NOMO-1 treated with dmso at 0.1 percent for 144 hours (cell line): ENCODE data around the gene RAP1GAP2.

Source experiments
- DNase-seq: peaks from one replicate; lab custom pipeline; 2025; ENCODE audit not compliant: unreplicated experiment; lab: John Stamatoyannopoulos, UW

The RAP1GAP2 gene

DNA sequence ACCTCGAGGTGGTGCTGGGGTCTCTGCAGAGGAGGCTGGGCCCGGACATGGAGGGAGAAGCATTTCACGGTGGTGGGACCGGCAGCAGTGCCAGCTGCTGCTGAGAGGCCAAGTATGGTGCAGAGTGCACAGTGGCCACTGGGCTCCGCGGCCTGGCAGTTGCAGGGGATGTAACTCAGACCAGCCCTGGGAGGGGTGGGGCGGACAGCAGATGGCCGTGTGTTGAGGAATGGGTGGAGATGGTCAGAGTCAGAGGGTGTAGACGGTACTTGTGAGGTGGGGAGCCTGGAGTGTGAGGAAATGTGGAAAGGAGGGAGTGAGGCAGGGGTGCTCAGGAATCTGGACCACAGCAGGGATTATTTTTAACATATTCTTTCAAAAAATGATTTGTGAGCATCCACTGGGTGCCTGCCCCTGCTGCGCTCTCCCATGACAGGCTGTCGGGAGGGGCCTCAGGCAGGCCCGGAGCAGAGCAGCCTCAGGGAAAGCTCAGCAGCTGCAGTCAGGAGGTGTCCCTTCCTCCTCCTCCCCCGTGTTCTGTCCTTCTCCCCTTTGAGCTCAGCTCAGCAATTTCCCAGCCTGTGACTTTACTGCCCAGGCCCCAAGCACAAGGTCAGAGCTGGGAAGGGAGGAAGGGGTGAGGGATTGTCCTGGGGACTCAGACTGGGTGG lies 113.1 kb downstream of the RAP1GAP2 start:
- DNase-seq: no peak

DNA sequence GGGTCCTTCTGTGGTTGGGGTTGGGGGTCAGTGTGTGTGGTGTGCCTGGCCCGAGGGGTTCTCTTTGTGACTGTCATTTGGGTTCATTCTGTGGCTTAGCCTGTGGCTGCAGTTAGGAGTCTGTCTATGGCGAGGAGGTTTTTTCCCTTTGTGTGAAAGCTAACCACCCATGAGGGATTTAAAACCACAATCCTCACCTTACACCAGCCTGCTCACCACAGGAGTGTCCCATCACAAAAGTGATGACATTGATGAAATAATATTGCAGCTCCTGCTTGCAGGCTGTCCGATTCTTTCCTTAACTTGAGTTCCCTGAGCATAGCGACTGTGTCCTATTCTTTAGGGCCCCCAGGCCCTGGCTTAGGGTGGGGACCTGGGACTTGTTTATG lies 113.6 kb downstream of the RAP1GAP2 start:
- no peak for DNase-seq

DNA sequence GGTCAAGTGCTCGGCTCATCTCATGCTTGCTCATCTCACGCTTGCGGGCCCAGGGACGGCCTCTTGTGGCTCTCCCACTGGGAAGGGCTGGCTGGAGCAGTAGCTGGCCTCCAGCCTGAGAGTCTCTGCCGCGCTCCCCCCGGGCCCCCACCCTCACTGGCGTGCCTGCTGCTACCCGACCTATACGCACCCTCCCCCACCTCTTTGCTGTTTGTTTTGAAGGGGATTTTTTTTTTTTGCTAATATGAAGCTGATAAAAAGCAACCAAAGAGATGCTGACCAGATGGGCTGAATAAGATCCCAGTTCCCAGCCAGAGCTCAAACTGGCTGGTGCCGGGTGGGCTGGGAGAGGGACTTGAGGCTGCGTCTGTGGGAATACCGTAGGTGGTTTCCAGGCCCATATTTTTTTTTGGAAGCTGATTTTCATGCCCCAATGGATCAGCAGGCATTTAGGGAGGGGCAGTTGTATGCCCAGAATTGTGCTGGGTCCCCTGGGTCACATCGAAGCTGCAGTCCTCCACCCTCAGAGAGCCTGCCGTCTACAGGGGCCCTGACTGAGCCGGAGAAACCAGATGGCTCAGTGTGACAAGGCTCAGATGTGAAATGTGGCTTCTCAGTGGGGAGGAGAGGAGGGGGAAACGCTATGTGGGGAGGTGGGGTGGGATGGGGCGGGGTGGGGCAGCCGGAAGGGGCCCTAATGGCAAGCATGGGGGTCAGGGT lies 115.0 kb downstream of the RAP1GAP2 start:
- no peak for DNase-seq

DNA sequence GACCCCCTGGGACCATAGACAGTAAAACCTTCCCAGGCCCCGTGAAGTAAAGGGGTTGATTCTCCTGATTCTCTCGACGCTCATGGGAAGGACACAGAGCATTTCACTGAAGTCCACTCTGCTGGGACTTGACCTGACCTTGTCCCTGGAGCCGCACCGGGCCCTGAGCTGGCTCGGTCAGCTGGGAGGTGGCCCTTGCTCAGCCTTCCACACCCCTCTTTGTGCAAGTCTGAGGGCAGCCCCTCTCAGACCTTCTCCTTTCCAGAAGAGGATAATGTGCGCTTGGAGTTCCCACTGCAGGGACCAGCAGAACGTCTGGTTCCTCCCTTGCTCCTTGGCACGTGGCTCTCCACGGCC lies 115.5 kb downstream of the RAP1GAP2 start:
- DNase-seq: no peak

DNA sequence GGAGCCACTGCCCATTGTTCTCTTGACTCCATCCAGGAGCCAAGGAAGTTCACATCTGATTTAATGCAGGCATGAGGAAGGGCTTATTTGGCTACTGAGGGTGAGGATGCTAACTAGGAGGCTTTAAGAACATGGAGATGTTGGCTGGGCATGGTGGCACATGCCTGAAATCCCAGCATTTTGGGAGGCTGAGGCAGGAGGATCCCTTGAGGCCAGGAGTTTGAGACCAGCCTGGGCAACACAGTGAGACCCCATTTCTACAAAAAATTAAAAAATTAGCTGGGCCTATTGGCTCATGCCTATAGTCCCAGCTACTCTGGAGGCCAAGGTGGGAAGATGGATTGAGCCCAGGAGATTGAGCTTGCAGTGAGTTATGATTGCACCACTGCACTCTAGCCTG lies 116.5 kb downstream of the RAP1GAP2 start:
- DNase-seq: no peak

DNA sequence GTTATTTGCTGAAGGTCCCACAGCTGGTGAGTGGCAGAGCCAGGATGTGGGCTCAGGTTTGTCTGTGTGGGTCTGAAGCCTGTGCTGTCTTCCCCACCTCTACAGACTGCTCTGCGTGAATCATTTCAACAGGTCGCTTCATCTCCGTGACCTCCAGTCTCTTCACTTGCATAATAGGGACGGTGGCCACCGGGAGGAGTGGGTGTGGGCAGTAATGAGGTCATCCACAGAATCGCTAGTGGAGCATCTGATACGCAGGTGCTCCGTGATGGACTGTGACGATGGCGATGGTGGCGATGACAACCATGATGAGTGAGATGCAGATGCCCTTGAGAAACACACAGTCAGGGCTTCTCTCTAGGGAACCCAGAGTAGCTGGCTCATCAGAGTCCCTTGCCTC lies 120.2 kb downstream of the RAP1GAP2 start:
- no peak for DNase-seq

DNA sequence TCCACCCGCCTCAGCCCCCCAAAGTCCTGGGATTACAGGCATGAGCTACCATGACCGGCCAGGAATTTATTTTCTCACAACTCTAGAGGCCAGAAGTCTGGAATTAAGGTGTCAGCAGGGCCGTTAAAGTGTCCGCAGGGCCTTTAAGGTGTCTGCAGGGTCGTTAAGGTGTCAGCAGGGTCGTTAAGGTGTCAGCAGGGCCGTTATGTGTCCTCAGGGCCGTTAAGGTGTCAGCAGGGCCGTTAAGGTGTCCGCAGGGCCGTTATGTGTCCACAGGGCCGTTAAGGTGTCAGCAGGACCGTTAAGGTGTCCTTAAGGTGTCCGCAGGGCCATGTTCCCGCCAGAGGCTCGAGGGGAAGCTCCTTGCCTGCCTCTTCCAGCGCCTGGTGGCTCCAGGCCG lies 125.2 kb downstream of the RAP1GAP2 start:
- DNase-seq: no peak

DNA sequence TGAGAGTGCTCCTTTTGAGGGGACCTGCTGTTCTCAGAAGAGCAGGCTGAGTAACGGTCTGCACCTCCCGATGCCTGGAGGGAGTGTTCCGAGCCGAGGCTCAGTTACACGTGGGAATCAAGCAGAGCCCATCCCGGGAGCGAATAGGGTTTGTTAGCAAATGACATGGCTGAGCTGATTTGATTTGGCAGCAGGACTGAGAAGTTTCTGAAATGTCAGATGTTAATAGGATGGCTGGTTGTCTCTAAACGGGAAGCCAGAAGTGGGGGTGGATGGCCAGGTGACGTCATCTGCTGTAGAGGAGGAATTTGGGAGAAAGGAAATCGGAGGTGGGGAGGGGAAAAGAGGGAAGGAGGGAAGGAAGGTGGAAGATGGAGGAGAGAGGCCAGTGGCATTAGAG lies 128.0 kb downstream of the RAP1GAP2 start:
- DNase-seq: no peak

DNA sequence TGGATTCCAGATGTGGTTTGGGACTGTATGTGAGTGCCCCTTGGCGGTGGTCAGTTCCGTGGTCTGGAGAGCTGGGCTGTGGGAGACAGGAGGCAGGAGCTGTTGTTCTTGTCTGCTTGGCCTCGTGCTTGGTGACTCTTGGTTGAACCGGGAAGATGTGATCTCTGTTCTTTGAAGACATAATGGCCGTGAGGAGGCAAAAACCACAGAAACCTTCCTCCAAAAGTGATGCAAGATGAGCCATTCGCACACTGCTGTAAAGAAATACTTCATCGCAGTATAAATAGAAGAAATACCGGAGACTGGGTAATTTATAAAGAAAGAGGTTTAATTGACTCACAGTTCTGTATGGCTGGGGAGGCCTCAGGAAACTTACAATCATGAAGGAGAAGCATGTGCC lies 128.8 kb downstream of the RAP1GAP2 start:
- DNase-seq: no peak

DNA sequence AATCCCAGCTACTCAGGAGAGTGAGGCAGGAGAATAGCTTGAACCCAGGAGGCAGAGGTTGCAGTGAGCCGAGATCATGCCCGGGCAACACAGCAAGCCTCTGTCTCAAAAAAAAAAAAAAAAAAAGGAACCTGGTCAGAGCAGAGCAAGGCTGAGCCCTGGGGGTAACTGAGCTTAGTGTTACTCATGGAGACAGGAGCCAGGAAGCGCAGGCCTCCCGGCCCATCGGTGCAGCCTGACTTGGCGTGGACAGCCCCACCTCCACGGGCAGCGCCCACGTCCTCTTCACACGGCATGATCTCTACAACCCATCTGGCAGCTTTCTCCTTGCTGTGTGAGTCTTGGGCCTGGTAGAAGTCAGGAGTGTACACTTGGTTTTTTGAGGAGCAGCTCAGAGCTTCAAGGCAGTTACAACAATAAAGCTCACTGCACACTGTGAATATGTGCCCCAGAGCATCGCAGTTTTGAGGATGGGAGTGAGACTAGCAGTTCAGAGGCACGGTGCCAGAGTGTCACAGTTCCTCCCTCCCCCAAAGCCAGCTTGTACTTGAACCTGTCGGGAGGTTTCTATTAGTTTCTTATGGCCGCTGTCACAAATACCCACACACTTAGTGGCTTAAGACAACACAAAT lies 129.9 kb downstream of the RAP1GAP2 start:
- no peak for DNase-seq

DNA sequence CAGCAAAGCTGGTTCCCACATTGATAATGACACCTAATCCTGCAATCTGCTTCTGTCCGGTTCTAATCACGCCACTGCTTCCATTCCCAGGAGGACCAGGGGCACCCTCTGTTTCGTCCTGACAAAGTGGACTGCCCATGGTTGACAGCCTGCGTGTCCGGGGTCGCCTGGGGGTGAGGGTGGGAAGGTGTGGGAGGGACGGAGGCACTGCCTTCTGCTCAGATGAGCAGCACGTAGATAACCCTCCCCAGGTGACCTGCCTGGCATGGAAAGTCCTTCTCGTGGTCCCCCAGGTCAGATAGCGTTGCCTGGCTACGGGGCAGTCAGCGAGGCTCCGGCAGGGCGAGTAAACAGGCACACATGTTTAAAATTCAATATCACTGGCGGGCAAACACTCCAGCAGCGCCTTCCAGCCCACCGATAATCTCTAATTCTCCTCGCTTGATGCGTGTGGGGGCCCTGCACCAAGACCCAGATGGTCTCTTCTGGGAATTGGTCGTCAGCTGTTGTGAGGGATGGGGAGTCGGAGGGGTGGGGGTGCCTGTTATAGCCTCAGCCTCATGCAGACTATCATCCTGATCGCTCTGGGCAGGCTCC lies 132.2 kb downstream of the RAP1GAP2 start:
- no peak for DNase-seq

DNA sequence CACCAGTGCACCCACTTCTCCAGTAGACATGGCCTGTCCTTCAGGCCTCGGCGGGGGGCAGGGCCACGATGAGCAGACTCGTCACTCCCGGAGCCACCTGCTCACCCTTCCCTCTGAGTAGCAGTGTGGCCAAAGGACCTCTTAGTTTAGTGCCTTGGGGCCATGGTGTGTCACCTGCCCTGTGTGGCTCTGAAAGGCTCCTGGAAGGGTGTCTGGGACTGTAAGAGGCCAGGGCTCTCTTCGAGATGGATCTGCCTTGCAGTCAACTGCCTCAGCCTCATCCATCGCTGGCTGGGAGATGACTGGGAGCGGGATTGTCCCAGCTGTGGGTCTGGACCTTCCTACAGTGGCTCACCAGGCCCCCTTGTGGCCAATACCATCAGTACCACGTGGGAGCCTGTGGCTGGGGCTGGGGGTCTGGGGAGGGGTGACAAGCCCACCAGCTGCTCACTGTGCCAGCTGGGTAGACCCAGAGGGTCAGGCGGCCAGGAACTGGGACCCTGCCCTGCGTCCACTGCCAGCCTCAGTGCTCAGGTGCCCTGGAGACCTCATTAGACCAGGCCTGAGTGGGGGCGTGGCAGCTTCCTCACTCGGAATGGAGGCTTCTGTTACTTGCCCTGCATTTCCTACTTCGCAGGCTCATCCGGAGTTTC lies 133.8 kb downstream of the RAP1GAP2 start:
- no peak for DNase-seq

DNA sequence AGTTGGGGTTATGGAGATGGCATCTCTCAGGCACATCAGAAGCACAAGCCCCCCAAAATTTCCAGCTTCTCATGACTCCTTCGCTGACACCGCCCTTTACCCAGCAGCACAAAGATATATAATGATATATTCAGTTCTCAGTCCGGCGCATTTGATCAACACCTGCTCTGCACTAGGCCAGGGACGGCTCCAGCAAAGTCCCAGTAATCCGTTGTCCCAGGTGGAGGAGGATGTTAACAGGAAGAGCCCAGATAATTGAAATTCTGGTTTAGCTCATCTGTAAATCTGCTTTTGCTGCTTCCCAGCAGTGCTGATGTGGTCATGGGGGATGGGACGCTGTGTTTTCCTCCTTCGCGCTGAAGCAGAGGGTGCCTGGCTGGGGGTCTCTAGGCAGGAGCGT lies 135.6 kb downstream of the RAP1GAP2 start:
- DNase-seq: no peak

DNA sequence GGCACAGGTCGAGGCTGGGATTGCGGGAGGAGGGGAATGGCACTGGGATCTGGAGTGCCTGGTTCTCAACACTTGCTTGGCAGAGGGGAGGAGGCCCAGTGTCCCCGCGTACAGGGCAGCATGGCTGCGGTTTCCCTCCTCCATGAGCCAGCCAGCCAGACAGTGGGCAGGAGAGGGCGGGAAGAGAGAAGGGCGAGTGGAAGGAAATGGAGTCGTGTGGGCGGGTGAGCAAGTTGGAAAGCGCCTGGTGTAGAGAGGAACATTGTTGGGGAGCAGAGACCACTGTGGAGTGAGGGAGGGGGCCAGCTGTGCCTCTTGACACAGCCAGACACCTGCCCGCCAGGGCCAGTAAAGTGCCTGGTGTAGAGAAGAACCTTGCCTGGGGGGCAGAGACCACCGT lies 136.7 kb downstream of the RAP1GAP2 start:
- no peak for DNase-seq

DNA sequence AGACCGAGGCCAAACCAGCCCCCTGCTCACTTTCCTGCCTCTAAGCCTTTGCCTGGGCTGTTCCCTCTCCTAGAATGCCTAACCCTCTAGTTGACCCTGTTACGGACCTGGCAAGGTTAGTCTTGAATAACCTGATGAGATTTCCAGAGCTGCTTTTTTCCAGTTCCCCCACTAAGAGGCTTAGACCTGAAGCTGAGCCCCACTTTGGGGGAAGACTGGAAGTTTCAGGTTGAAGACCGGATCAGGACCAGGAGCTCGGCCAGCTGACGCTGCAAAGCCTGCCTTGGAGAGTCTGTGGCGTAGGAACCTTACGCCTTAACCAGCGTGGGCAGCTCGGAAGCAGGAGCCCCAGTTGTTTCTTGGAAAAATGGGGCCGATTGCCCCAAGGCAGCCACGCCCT lies 137.4 kb downstream of the RAP1GAP2 start:
- DNase-seq: no peak

DNA sequence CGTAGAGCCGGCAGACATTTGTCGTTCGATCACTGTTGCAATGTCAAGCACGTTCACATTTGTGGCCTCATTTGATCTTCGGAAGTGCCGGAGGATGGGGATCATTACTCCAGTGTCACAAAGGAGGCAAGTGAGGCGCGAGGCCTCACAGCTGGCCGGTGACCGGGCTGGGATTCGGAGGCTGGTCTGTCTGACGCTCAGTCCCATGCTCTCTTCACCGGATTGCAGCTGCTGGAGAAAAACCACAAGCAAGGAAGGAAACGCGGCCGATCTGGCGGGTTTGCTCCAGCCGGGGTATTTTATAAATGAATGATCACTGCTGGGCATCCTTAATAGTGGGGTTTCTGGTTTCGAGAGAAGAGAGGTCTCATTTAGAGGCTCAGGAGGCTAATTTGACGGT lies 139.4 kb downstream of the RAP1GAP2 start:
- no peak for DNase-seq

DNA sequence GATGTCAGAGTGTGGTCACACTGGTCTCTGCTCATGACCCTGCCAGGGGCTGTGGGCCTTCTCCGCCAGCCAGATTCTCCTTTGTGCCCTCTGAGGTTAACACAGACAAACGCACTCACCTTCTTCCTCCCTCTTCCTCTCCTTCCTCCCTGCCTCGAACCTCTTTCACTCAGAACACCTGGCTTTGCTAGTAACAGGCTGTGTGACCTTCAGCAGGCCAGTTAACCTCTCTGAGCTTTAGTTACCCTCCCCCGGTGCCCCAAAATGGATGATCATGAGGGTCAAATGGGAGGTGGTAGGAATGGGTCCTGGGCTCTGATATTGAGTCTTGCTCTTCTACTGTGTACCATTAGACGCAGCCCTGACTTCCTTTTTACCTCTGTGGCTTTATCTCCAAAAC lies 140.1 kb downstream of the RAP1GAP2 start:
- no peak for DNase-seq

DNA sequence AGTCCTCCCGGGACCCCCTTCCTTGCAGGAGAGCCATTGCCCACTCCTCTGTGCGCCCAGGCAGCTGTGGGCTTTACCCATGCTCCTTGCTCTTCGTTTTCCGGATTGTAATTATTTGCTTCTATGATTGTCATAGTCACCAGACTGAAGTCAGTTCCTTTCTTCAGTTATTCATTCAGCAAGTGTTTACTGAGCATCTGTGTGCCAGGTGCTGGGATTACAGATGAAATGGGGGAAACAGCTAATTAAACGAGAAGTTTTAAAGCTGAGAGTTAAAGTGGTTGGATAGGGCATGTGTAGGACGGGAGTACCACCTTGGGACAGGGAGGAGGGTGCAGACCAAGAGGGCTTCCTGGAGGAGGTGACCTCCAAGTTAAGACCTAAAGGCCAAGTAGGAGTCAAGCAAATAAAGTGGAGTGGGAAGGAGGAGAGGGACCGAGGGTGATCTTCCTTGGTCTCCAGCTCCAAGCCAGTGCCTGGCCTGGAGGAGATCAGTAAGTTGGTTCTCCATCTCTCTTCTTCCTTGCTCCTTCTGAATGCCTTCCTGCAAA lies 140.6 kb downstream of the RAP1GAP2 start:
- no peak for DNase-seq

DNA sequence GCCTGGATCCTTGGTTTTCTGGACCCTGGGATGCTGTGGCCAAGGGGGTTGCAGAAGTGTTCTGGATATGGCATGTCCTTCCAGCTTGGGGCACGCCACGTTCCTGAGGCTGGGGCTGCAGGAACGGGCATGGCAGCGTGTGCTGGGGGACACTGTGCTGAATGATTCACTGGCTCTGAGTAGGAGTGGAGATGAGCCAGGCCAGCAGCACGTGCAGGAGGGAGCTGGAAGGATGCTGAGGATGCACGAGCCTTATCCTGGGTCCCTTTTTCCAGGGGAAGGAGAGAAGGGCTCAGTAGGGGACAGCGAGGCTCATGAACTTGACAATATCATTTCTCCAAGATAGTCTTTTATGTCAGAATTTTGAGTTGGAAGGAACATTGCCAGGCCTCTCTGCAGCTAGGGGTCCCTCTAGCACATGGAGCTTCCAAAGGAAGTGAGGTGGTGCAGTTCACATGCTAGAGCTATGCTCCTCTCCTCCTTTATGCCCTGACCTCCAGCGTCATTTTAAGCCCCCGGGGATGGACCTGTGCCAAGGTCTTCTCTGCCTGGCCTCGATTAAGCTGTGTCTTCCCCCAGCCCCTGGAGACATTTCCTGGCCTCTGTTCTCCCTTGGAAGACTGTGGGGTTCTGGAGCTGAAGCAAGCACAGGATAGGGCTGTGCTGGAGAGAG lies 141.2 kb downstream of the RAP1GAP2 start:
- no peak for DNase-seq

DNA sequence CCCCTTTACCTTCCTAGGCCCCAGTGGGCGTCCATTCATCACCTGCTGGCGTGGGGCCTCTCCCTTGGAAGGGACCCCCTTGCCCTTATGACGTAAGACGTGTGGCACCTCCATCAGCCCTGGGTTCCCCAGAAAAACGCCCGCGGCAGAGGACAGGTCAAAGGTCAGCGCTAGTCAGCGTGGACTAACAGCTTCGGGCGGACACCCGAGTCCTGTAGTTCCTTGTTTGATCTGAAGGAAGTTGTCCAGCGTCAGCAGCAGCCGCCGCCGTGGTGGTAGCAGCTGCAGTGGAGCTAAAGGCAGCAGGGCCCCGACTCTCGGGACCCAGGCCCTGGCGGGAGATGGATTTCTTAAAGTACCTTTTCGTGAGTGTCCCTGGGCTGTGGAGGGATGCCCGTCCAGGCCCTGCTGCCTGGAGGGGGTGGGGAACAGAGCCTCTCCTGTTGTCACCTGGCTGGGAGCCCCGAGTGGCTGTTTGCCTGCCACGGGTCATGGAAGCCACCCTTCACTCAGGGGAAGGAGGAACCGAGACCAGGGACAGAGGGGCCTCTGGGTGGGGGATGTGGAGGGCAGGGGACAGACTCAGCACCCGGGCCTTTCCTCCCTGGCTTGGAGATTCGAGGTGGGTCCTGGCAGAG lies 143.6 kb downstream of the RAP1GAP2 start:
- no peak for DNase-seq
